HepG2 (cell line): ENCODE data around the gene RGS10. TPM values are rescaled to one million over a fixed set of nuclear protein-coding genes. Genes with fewer than 3 reads are reported as not detected.

Experiments used
- ATAC-seq: fragments of 200-7000 bp; cut with Tn5 transposase; 3 replicates; pipeline ENCODE4 v1.9.1; 2020; ENCODE audit warnings: mild to moderate bottlenecking, moderate library complexity
- BruUV-seq: library from RNA; stranded (reverse); fragments of 400-500 nt; replicated peaks from 2 replicates; lab custom pipeline; 2021; lab: Mats Ljungman, UMichigan
- CTCF ChIA-PET: fragments of 300-600 bp; formaldehyde crosslinking; extraction: SDS; loops from one replicate; lab custom pipeline; 2021; ENCODE audit warnings: low total read pairs, inconsistent platforms, low intra/inter-chr PET ratio; lab: Yijun Ruan, JAX
- POLR2A ChIA-PET: fragments of 350-600 bp; sonication (Branson Sonifier 250); formaldehyde crosslinking; loops from one replicate; lab custom pipeline; 2020; ENCODE audit warnings: antibody characterized with exemption, inconsistent platforms; lab: Yijun Ruan, JAX
- DNase-seq: peaks from one replicate; pipeline ENCODE4 v3.0.0-alpha.2; 2015; ENCODE audit warnings: low spot score
- FAIRE-seq: peaks from 3 replicates; lab custom pipeline; 2011; peaks lifted over from hg19 to GRCh38; lab: Jason Lieb, UNC
- H2AFZ ChIP-seq: one replicate; pipeline ENCODE4 v1.6.1; 2011; ENCODE audit warnings: low read length, inconsistent platforms
- H3K27ac ChIP-seq: fragments of 300-600 bp; 3 replicates; pipeline ENCODE4 v1.8.0; 2011; ENCODE audit warnings: mixed run types, mild to moderate bottlenecking, mixed read lengths, low read length, inconsistent platforms; ENCODE audit not compliant: insufficient read depth; ENCODE audit errors: extremely low read length
- H3K27me3 ChIP-seq, 2 experiments: fragments of 200-600 bp in 1 of 2; 2 replicates in 1 of 2; 3 replicates in 1 of 2; pipeline versions ENCODE4 v1.6.0 to v1.8.0; 2011; ENCODE audit warnings: low read length in 2 of 2, mild to moderate bottlenecking in 2 of 2, moderate library complexity in 2 of 2, inconsistent platforms in 1 of 2; ENCODE audit not compliant: insufficient read depth in 2 of 2, control insufficient read depth in 1 of 2
- H3K36me3 ChIP-seq, 2 experiments: fragments of 200-600 bp in 1 of 2; replicated peaks in 1 of 2; 2 replicates in 1 of 2; 3 replicates in 1 of 2; pipeline versions ENCODE4 v1.5.1 to v1.8.0; 2011; ENCODE audit warnings: low read length in 2 of 2, inconsistent platforms in 1 of 2; ENCODE audit not compliant: insufficient read depth in 2 of 2, control insufficient read depth in 1 of 2
- H3K4me1 ChIP-seq: 2 replicates; pipeline ENCODE4 v1.5.1; 2012; ENCODE audit warnings: low read length, inconsistent platforms; ENCODE audit not compliant: insufficient read depth
- H3K4me2 ChIP-seq: 2 replicates; pipeline ENCODE4 v1.6.0; 2011; ENCODE audit warnings: low read depth, low read length, inconsistent platforms
- H3K4me3 ChIP-seq, 3 experiments: fragments of 200-600 bp in 1 of 3; sonication (generic), shearing (Covaris generic) in 1 of 3; replicated peaks in 1 of 3; 2 replicates each; pipeline ENCODE4 v1.5.1; 2011 to 2016; ENCODE audit warnings: low read length in 3 of 3, inconsistent platforms in 2 of 3, low read depth in 2 of 3, mild to moderate bottlenecking in 2 of 3, control low read depth in 1 of 3, mixed read lengths in 1 of 3; ENCODE audit not compliant: insufficient read depth in 1 of 3
- H3K79me2 ChIP-seq: one replicate; pipeline ENCODE4 v1.6.1; 2011; ENCODE audit warnings: low read length, inconsistent platforms; ENCODE audit not compliant: insufficient read depth
- H3K9ac ChIP-seq: 2 replicates; pipeline ENCODE4 v1.6.0; 2011; ENCODE audit warnings: mild to moderate bottlenecking, low read depth, low read length, inconsistent platforms; ENCODE audit not compliant: insufficient read depth
- H3K9me3 ChIP-seq: 2 replicates; pipeline ENCODE4 v1.5.1; 2012; ENCODE audit warnings: mild to moderate bottlenecking, low read length
- H4K20me1 ChIP-seq: 2 replicates; pipeline ENCODE4 v1.6.0; 2011; ENCODE audit warnings: inconsistent platforms, mild to moderate bottlenecking, low read length, moderate library complexity; ENCODE audit not compliant: insufficient read depth
- ZNF260 ChIP-seq: sonication (generic); formaldehyde crosslinking; IDR thresholded peaks from 2 replicates; pipeline ENCODE4 v1.4.0; 2020; ENCODE audit warnings: missing genetic modification reagents, low read depth, mild to moderate bottlenecking, borderline replicate concordance
- WGBS: methylation state at CpG from one replicate; pipeline ENCODE4 v1.1.6; 2017; ENCODE audit warnings: low lambda C conversion rate; 5-methylcytosine and 5-hydroxymethylcytosine counted together
- in situ Hi-C: cut with HindIII; loops from 2 replicates; pipeline ENCODE4 v1.10.0; 2017; ENCODE audit warnings: low pct_unique_long_range_greater_than_20kb; ENCODE audit not compliant: extremely low pct_ligation_motif_present
- intact Hi-C: fragments of 100-400 bp; cut with micrococcal nuclease; formaldehyde crosslinking; loops from one replicate; pipeline ENCODE4 v1.10.0; 2022; ENCODE audit not compliant: unreplicated experiment
- polyA plus RNA-seq, 8 experiments: library from polyadenylated mRNA; depleted of rRNA in 3 of 8; stranded (reverse) in 7 of 8; unstranded in 1 of 8; fragments of >200 nt; fragmentation: Illumina TruSeq in 4 of 8; extraction: Trizol in 4 of 8; gene quantifications; 2 replicates each; pipeline versions ENCODE4 v1.2.1 to v1.2.3, GENCODE V29; 2011 to 2016; ENCODE audit warnings: low read depth in 4 of 8, missing spikeins in 1 of 8, mixed read lengths in 1 of 8; ENCODE audit not compliant: insufficient read depth in 1 of 8
- total RNA-seq, 5 experiments: library from RNA; depleted of rRNA; stranded (reverse); fragments of >200 nt; fragmentation: Illumina TruSeq; extraction: Trizol; gene quantifications; 2 replicates each; pipeline ENCODE4 v1.2.3, GENCODE V29; 2016; ENCODE audit warnings: low read depth in 1 of 5
- TF ChIP-seq, protein P1 (sequence below): sonication (generic); formaldehyde crosslinking; IDR thresholded peaks from 2 replicates; pipeline ENCODE4 v1.5.0; 2020; ENCODE audit warnings: mild to moderate bottlenecking, missing genetic modification reagents, moderate library complexity

Gene RGS10
- total and polyA plus RNA-seq, 2 of the 13 experiments (the other 11 are each of a cell fraction or from before 2014, with no cell fraction given), result 1.7 to 5.1 TPM

DNA sequence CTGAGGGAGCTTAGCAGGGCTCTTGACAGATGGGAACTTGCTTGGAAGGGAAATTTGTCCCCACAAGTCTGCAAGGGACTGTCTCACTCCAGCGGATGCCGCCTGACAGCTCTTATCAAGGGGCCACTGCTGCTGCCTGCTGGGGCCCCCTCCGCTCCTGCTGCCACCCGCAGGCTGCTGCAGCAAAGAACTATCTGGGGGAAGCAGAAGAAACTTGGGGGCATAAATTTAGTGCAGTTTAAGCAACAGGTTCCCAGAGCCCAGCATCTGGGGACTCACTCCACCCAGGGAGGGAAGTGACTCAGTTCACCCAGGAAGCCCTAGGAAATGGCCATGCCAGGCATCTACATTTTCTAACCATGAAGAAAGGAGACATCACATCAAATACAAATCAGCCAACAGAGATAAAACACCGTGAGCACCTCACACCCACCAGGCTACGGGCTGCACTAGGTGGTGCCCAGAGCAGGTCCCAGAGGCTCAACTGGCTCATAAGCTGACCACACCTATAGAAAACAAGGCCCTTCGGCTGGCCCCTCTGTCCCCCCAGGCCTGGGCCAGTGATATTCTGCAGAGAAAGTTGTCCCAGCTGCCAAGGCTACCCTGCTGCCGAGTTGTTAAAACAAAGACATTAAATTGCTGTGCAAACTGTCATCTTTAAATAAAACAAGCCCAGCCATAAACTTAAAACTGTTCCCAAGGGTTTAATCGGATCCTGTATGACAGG lies 3.7 kb downstream of the RGS10 start:
- no peaks in the 10 kb centered on the region for H3K79me2 ChIP-seq

More for the DNA sequence above, 3.7 kb downstream of the RGS10 start:
- Histone ChIP-seq H2AFZ (no peak overlapping the region), H3K36me3 (no peaks in the 10 kb centered on the region), H3K9me3 (no peaks in the 10 kb centered on the region), H4K20me1 (no peaks in the 10 kb centered on the region), H3K9ac (no peak overlapping the region), H3K4me2 (no peak overlapping the region; the same call in 1 of the 2 replicates), H3K27me3 (peaks cover 6 to 30% of the 10 kb centered on the region in 2 experiments; a peak in 4 of 5 replicates), H3K4me3 (no peak overlapping the region), H3K27ac (no peak overlapping the region), H3K4me1 (peaks cover 28% of the 10 kb centered on the region)
- FAIRE-seq (no peak), ATAC-seq (peak; percentile 7; the same call in 1 of the 3 replicates), DNase-seq (no peak)
- intact Hi-C loops (no loop called here), in situ Hi-C loops (loop anchor here (25.0 kb wide), 1 partner anchor 351 kb away; the partner anchor contains the start of gene PRDX3)
- POLR2A ChIA-PET, result no interaction called here
- WGBS, result 6% methylated on average over 6 of the region's 9 CpGs
- CTCF ChIA-PET, result no interaction called here
- no TSS peak for BruUV-seq
- TF ChIP-seq ZNF260 (CRISPR knock-in tag), result no peak
- TF ChIP-seq, protein P1, sequence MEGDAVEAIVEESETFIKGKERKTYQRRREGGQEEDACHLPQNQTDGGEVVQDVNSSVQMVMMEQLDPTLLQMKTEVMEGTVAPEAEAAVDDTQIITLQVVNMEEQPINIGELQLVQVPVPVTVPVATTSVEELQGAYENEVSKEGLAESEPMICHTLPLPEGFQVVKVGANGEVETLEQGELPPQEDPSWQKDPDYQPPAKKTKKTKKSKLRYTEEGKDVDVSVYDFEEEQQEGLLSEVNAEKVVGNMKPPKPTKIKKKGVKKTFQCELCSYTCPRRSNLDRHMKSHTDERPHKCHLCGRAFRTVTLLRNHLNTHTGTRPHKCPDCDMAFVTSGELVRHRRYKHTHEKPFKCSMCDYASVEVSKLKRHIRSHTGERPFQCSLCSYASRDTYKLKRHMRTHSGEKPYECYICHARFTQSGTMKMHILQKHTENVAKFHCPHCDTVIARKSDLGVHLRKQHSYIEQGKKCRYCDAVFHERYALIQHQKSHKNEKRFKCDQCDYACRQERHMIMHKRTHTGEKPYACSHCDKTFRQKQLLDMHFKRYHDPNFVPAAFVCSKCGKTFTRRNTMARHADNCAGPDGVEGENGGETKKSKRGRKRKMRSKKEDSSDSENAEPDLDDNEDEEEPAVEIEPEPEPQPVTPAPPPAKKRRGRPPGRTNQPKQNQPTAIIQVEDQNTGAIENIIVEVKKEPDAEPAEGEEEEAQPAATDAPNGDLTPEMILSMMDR (CRISPR knock-in tag), result 0 out of 2 replicates have a peak, but pooled peaks have one; percentile 6
- TF ChIP-seq, all 625 proteins: peak for 1
